Frontal cortex (tissue), 4 donors: ENCODE data around the gene NSD2. TPM values are rescaled to one million over a fixed set of nuclear protein-coding genes. Genes with fewer than 3 reads are reported as not detected.
A peak's percentile ranks its signal among the peaks of the same experiment; 100 is the strongest.

ENCODE experiments used
- DNase-seq, 2 donors: peaks; one replicate each; pipeline ENCODE4 v3.0.0; 2012; ENCODE audit warnings: low spot score in 2 of 2
- FAIRE-seq: peaks from 2 replicates; lab custom pipeline; 2012; peaks lifted over from hg19 to GRCh38; lab: Jason Lieb, UNC
- total RNA-seq: library from RNA; depleted of rRNA; stranded (reverse); fragments of >200 nt; gene quantifications from one replicate; pipeline ENCODE4 v1.2.3, GENCODE V29; 2014
- donor health status: control.
- donor health status: control.
- donor health status: control.

The NSD2 gene
- total RNA-seq, 1 donor from 2014 or later = 113 TPM

GRCh38 chr4:1928356-1929239 is 57.4 kb downstream of the NSD2 start:
- FAIRE-seq (no peak), DNase-seq (no peak)

- DNase-seq (no peak), FAIRE-seq (no peak)
Observed at GRCh38 chr4:1932736-1933135, 61.5 kb downstream of the NSD2 start.

- FAIRE-seq = no peak
- no peak for DNase-seq
Observed at GRCh38 chr4:1933700-1934099, 62.5 kb downstream of the NSD2 start.

- no peak for FAIRE-seq
- no peak for DNase-seq
Observed at GRCh38 chr4:1937550-1937949, 66.4 kb downstream of the NSD2 start.

- DNase-seq (no peak), FAIRE-seq (no peak)
Observed at GRCh38 chr4:1938027-1938426, 66.8 kb downstream of the NSD2 start.

- FAIRE-seq = no peak
- no peak for DNase-seq
Observed at GRCh38 chr4:1939664-1940509, 68.7 kb downstream of the NSD2 start.

- FAIRE-seq = no peak
Observed at GRCh38 chr4:1940566-1940965, 69.4 kb downstream of the NSD2 start.

GRCh38 chr4:1943928-1944327 is 72.7 kb downstream of the NSD2 start:
- FAIRE-seq = no peak
- DNase-seq = no peak

More at GRCh38 chr4:1940566-1940965, 69.4 kb downstream of the NSD2 start:
- DNase-seq = no peak

GRCh38 chr4:1945124-1945895 is 74.1 kb downstream of the NSD2 start:
- DNase-seq (no peak), FAIRE-seq (no peak)

- DNase-seq = no peak
- no peak for FAIRE-seq
Observed at GRCh38 chr4:1945912-1946311, 74.7 kb downstream of the NSD2 start.

- DNase-seq (no peak), FAIRE-seq (no peak)
Observed at GRCh38 chr4:1948232-1948631, 77.0 kb downstream of the NSD2 start.

- no peak for FAIRE-seq
- no peak for DNase-seq
Observed at GRCh38 chr4:1948892-1949436, 77.8 kb downstream of the NSD2 start.

GRCh38 chr4:1950369-1950768 is 79.2 kb downstream of the NSD2 start:
- FAIRE-seq (no peak), DNase-seq (no peak)

- no peak for FAIRE-seq
- DNase-seq = peak in 1 of 2 donors; percentile 28
Observed at GRCh38 chr4:1952058-1952700, 81.0 kb downstream of the NSD2 start.

GRCh38 chr4:1952719-1953118 is 81.5 kb downstream of the NSD2 start:
- FAIRE-seq (no peak), DNase-seq (no peak)

GRCh38 chr4:1953335-1953734 is 82.1 kb downstream of the NSD2 start:
- DNase-seq (no peak), FAIRE-seq (no peak)

- no peak for DNase-seq
- no peak for FAIRE-seq
Observed at GRCh38 chr4:1956631-1957030, 85.4 kb downstream of the NSD2 start.

GRCh38 chr4:1958276-1959103 is 87.3 kb downstream of the NSD2 start:
- FAIRE-seq (no peak), DNase-seq (no peak)

- no peak for FAIRE-seq
- no peak for DNase-seq
Observed at GRCh38 chr4:1959104-1959384, 87.9 kb downstream of the NSD2 start.
